K562 (cell line): ENCODE measurements around the gene NQO2. TPM values are rescaled to one million over a fixed set of nuclear protein-coding genes. Genes with fewer than 3 reads are reported as not detected.

ENCODE experiments used
- CBFB ChIP-seq: sonication (generic); formaldehyde crosslinking; IDR thresholded peaks from 2 replicates; pipeline ENCODE4 v1.4.0; 2020; ENCODE audit warnings: mild to moderate bottlenecking, missing genetic modification reagents
- CCAR2 ChIP-seq: fragments of 200-400 bp; formaldehyde crosslinking; IDR thresholded peaks from 2 replicates; pipeline ENCODE4 v1.6.1; 2017; ENCODE audit warnings: mild to moderate bottlenecking, low read depth, low read length
- CHAMP1 ChIP-seq: fragments of 450-650 bp; IDR thresholded peaks from 2 replicates; pipeline ENCODE4 v1.6.1; 2016; ENCODE audit warnings: mild to moderate bottlenecking
- CREB5 ChIP-seq: fragments of 250-450 bp; sonication (Bioruptor Pico); IDR thresholded peaks from 2 replicates; pipeline ENCODE4 v1.5.0; 2020; ENCODE audit warnings: mild to moderate bottlenecking
- CTCFL ChIP-seq: IDR thresholded peaks from 2 replicates; pipeline ENCODE4 v1.6.1; 2011; ENCODE audit warnings: borderline replicate concordance, low read depth, mild to moderate bottlenecking, moderate library complexity, low read length; ENCODE audit not compliant: insufficient read depth, poor library complexity, severe bottlenecking
- EHMT2 ChIP-seq: fragments of 450-650 bp; IDR thresholded peaks from 2 replicates; pipeline ENCODE4 v1.6.1; 2018; ENCODE audit warnings: antibody characterized with exemption
- EWSR1 ChIP-seq: fragments of 450-650 bp; IDR thresholded peaks from 2 replicates; pipeline ENCODE4 v1.6.1; 2018; ENCODE audit warnings: borderline replicate concordance, mild to moderate bottlenecking, low read depth, moderate library complexity; ENCODE audit not compliant: partially characterized antibody
- GABPB2 ChIP-seq: fragments of 250-450 bp; sonication (Bioruptor Pico); conservative IDR thresholded peaks from 2 replicates; pipeline ENCODE4 v1.5.1; 2021; ENCODE audit warnings: mild to moderate bottlenecking
- HES1 ChIP-seq: fragments of 450-650 bp; IDR thresholded peaks from 2 replicates; pipeline ENCODE4 v1.6.1; 2016; ENCODE audit warnings: low read depth, mild to moderate bottlenecking, moderate library complexity
- KAT7 ChIP-seq: sonication (generic); formaldehyde crosslinking; IDR thresholded peaks from 2 replicates; pipeline ENCODE4 v1.8.0; 2022; ENCODE audit warnings: missing genetic modification reagents, mild to moderate bottlenecking, borderline replicate concordance
- NCOA4 ChIP-seq: fragments of 450-650 bp; IDR thresholded peaks from 2 replicates; pipeline ENCODE4 v1.6.1; 2018; ENCODE audit warnings: mild to moderate bottlenecking; ENCODE audit not compliant: partially characterized antibody
- POLR3G ChIP-seq: IDR thresholded peaks from 2 replicates; pipeline ENCODE4 v1.6.1; 2011; ENCODE audit not compliant: insufficient read length, insufficient replicate concordance; ENCODE audit errors: extremely low read depth
- RNF2 ChIP-seq: sonication (generic); IDR thresholded peaks from 2 replicates; pipeline ENCODE4 v1.6.1; 2016
- SLC30A9 ChIP-seq: fragments of 250-450 bp; sonication (Bioruptor Pico); IDR thresholded peaks from 2 replicates; pipeline ENCODE4 v1.8.0; 2022; ENCODE audit warnings: mild to moderate bottlenecking, moderate library complexity
- USF1 ChIP-seq: sonication (generic); formaldehyde crosslinking; IDR thresholded peaks from 2 replicates; pipeline ENCODE4 v1.9.0; 2022; ENCODE audit warnings: mild to moderate bottlenecking, missing genetic modification reagents
- ZNF121 ChIP-seq: sonication (generic); formaldehyde crosslinking; conservative IDR thresholded peaks from 2 replicates; pipeline ENCODE4 v1.8.0; 2022; ENCODE audit warnings: missing genetic modification reagents
- ZNF232 ChIP-seq: sonication (generic); formaldehyde crosslinking; IDR thresholded peaks from 2 replicates; pipeline ENCODE4 v1.8.0; 2022; ENCODE audit warnings: mild to moderate bottlenecking, missing genetic modification reagents
- ZNF324 ChIP-seq: fragments of 250-450 bp; sonication (Bioruptor Pico); IDR thresholded peaks from 2 replicates; pipeline ENCODE4 v1.4.0; 2020; ENCODE audit warnings: mild to moderate bottlenecking
- ZNF431 ChIP-seq: sonication (generic); formaldehyde crosslinking; IDR thresholded peaks from 2 replicates; pipeline ENCODE4 v1.8.0; 2022; ENCODE audit warnings: mild to moderate bottlenecking, missing genetic modification reagents
- ZSCAN29 ChIP-seq: fragments of 450-650 bp; IDR thresholded peaks from 2 replicates; pipeline ENCODE4 v1.6.1; 2017
- polyA plus RNA-seq, 8 experiments: library from polyadenylated mRNA; depleted of rRNA in 4 of 8; stranded (reverse) in 5 of 8; unstranded in 3 of 8; fragments of >200 nt; fragmentation: Nextera tagmentation in 2 of 8; fragmentation: Illumina TruSeq in 1 of 8; extraction: Ambion mirVana in 2 of 8; extraction: Trizol in 1 of 8; gene quantifications; 2 replicates each; pipeline versions ENCODE4 v1.2.1 to v1.2.3, GENCODE V29; 2011 to 2014; ENCODE audit warnings: inconsistent platforms in 1 of 8, missing spikeins in 1 of 8
- total RNA-seq, 7 experiments: library from RNA; depleted of rRNA in 6 of 7; stranded (reverse); fragments of >200 nt in 6 of 7; fragmentation: Illumina TruSeq in 2 of 7; extraction: Trizol in 2 of 7; gene quantifications; 2 replicates each; pipeline versions ENCODE4 v1.2.1 to v1.2.3, GENCODE V29; 2011 to 2021; ENCODE audit warnings: low replicate concordance in 1 of 7

The NQO2 gene
- total and polyA plus RNA-seq, 9 of the 15 experiments (the other 6 are each of a cell fraction or from before 2014, with no cell fraction given) = 54.6 to 214 (median 116) TPM

- TF ChIP-seq CBFB (CRISPR knock-in tag) (no peak), USF1 (CRISPR knock-in tag) (no peak), CTCFL (peak; percentile 37), HES1 (no peak), ZNF431 (no peak; the same call in 1 of the 2 replicates), EHMT2 (peak; percentile 47; the same call in 1 of the 2 replicates), CHAMP1 (peak; percentile 62; the same call in 1 of the 2 replicates), CCAR2 (no peak), KAT7 (CRISPR knock-in tag) (no peak), GABPB2 (CRISPR knock-in tag) (no peak), ZNF121 (CRISPR knock-in tag) (no peak), ZNF232 (CRISPR knock-in tag) (no peak), NCOA4 (no peak), RNF2 (no peak), EWSR1 (no peak), SLC30A9 (CRISPR knock-in tag) (no peak), ZNF324 (CRISPR knock-in tag) (no peak), CREB5 (no peak), ZSCAN29 (no peak), POLR3G (no peak)
Measured at GRCh38 chr6:2952557-2953095, 47.1 kb upstream of the NQO2 start (continued).
